ENCODE results near the gene PFN3. TPM values are rescaled to one million over a fixed set of nuclear protein-coding genes. Genes with fewer than 3 reads are reported as not detected.
A peak's percentile ranks its signal among the peaks of the same experiment; 100 is the strongest.

PFN3 gene
- total RNA-seq, 1 donor from 2014 or later: not detected

DNA sequence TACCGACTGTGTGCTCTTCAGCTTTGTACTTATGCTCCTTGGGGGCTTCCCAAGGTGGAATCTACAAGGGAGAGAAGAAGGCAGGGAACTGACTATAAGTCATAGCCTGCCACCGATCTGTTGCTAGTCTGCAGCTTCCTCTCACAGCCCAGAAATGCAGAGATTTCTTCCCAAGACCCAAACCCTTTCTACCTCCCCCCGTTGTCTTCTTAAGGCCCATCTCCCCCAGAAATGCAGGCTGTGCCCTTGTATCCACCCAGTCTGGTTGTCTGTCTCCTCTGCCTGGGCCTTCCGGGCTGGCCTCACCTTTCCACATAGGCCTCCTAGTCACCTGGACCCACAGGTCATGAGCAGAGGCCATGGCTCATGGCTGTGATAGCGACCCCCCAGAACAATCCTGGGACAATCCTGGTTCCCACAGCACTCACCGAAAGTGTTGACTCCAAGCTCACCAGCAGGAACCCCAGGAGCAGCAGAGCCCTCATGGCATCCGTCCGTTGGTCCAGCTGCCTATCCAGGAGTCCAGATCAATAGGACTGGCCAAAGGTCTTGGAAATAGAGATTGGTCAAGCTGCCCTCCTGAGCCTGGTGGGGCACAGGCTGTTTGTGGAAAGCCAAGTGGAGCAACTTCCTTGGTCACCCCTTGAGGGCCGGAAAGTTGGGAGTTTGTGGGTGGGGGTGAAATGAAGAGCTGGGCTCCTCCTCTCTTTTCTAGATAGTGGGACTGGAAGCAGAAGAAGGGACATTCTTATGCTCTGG is 8.8 kb upstream of the PFN3 start, which contains the start of gene F12:
Gene F12 (minus strand): TSS at position 522 of the 759 bp plus-strand sequence. CDS start 37 bp downstream, at position 485.
- Histone ChIP-seq H3K9ac (no peak within 1 kb of the TSS), H3K79me2 (ENCODE audit: low read depth) (no peaks in the 10 kb centered on the region), H3K4me3 (no peak within 1 kb of the TSS), H2AFZ (replicated peaks) (no peak within 1 kb of the TSS), H3F3A (ENCODE audit: low read depth) (peaks cover 9% of the 10 kb centered on the region), H4K20me1 (ENCODE audit: low read depth) (no peaks in the 10 kb centered on the region), H3K36me3 (no peaks in the 10 kb centered on the region), H3K27ac (no peak within 1 kb of the TSS), H3K4me2 (no peak within 1 kb of the TSS), H3K27me3 (peaks cover 68% of the 10 kb centered on the region), H3K4me1 (peaks cover 2% of the 10 kb centered on the region), H3K9me3 (ENCODE audit: low read depth) (no peaks in the 10 kb centered on the region)
- Mint-ChIP-seq H3K4me1 (peaks cover 9% of the 10 kb centered on the region), H3K27ac (no peak within 1 kb of the TSS), H3K27me3 (ENCODE audit: insufficient read depth, low read depth) (peaks cover 33% of the 10 kb centered on the region), H3K4me3 (no peak within 1 kb of the TSS), H3K9me3 (no peaks in the 10 kb centered on the region), H3K36me3 (no peaks in the 10 kb centered on the region)
- TF ChIP-seq, protein P1, sequence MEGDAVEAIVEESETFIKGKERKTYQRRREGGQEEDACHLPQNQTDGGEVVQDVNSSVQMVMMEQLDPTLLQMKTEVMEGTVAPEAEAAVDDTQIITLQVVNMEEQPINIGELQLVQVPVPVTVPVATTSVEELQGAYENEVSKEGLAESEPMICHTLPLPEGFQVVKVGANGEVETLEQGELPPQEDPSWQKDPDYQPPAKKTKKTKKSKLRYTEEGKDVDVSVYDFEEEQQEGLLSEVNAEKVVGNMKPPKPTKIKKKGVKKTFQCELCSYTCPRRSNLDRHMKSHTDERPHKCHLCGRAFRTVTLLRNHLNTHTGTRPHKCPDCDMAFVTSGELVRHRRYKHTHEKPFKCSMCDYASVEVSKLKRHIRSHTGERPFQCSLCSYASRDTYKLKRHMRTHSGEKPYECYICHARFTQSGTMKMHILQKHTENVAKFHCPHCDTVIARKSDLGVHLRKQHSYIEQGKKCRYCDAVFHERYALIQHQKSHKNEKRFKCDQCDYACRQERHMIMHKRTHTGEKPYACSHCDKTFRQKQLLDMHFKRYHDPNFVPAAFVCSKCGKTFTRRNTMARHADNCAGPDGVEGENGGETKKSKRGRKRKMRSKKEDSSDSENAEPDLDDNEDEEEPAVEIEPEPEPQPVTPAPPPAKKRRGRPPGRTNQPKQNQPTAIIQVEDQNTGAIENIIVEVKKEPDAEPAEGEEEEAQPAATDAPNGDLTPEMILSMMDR (IDR thresholded peaks at IDR 0.05): no peak
- TF ChIP-seq EZH2phosphoT487 (IDR thresholded peaks at IDR 0.05): no peak
- DNase-seq (ENCODE audit: low spot score): no peak

DNA sequence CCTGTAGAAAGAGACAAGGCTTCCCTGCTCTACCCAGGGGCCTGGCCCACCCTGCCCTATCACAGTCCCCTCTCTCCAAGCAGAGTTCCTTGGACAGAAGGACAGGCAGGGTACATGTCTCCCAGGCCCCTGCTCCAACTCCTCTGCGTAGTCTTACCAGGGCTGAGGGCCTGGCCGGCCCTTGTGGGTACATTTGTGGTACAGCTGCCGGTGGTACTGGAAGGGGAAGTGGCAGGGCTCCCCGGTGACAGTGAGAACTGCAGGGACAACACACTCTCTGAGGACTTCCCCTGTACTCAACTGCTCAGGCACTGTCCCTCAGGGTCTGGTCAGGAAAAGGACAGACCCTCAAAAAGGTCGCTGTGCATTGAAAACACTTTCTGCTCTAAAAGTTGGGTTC is 5.3 kb upstream of the PFN3 start:
- no peak overlapping the region for H3K27ac Mint-ChIP-seq
- peaks cover 10% of the 10 kb centered on the region for H3K4me1 Mint-ChIP-seq
- Histone ChIP-seq H3K79me2 (ENCODE audit: low read depth) (no peaks in the 10 kb centered on the region), H3K27me3 (peaks cover 88% of the 10 kb centered on the region), H3K27ac (no peak overlapping the region), H4K20me1 (ENCODE audit: low read depth) (no peaks in the 10 kb centered on the region), H2AFZ (replicated peaks) (no peak overlapping the region), H3K4me1 (peaks cover 15% of the 10 kb centered on the region), H3K9me3 (ENCODE audit: low read depth) (no peaks in the 10 kb centered on the region), H3K9ac (no peak overlapping the region), H3K4me2 (no peak overlapping the region), H3F3A (ENCODE audit: low read depth) (peaks cover 28% of the 10 kb centered on the region), H3K36me3 (no peaks in the 10 kb centered on the region), H3K4me3 (no peak overlapping the region)
- TF ChIP-seq, protein P1 (IDR thresholded peaks at IDR 0.05): no peak
- TF ChIP-seq EZH2 (IDR thresholded peaks at IDR 0.05): no peak
- no peak for TF ChIP-seq EZH2phosphoT487 (IDR thresholded peaks at IDR 0.05)
- H3K36me3 Mint-ChIP-seq: no peaks in the 10 kb centered on the region
- no peaks in the 10 kb centered on the region for H3K9me3 Mint-ChIP-seq
- H3K27me3 Mint-ChIP-seq (ENCODE audit: insufficient read depth, low read depth): peaks cover 57% of the 10 kb centered on the region
- H3K4me3 Mint-ChIP-seq: no peak overlapping the region
- no peak for DNase-seq (ENCODE audit: low spot score)

DNA sequence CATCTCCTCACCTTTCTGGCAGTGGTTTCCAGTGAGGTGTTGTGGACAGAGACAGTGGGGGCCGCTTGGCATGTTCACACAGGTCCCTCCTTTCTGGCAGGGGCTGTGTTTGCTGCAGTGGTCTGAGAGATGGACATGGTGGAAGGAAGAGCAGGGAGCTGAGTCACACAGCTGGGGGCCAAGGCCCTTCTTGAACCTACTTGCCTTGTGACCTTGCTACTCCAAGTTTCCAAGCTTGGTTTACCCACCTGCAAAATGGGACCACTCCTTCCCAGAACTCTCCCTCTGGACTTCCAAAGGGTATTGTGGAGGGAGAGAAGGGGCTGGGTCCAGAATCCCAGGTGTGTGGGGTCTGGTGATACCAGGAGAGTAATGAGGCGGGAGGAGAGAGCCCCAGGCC is 4.9 kb upstream of the PFN3 start:
- Histone ChIP-seq H4K20me1 (ENCODE audit: low read depth) (no peaks in the 10 kb centered on the region), H3K4me2 (no peak overlapping the region), H3F3A (ENCODE audit: low read depth) (peaks cover 28% of the 10 kb centered on the region), H3K9ac (no peak overlapping the region), H3K4me3 (no peak overlapping the region), H3K4me1 (peaks cover 15% of the 10 kb centered on the region), H3K36me3 (no peaks in the 10 kb centered on the region), H3K9me3 (ENCODE audit: low read depth) (no peaks in the 10 kb centered on the region), H3K27ac (no peak overlapping the region), H3K79me2 (ENCODE audit: low read depth) (no peaks in the 10 kb centered on the region), H3K27me3 (peaks cover 93% of the 10 kb centered on the region), H2AFZ (replicated peaks) (no peak overlapping the region)
- Mint-ChIP-seq H3K4me3 (peak overlapping the region; percentile 74), H3K27me3 (ENCODE audit: insufficient read depth, low read depth) (peaks cover 55% of the 10 kb centered on the region), H3K9me3 (no peaks in the 10 kb centered on the region), H3K4me1 (peaks cover 10% of the 10 kb centered on the region), H3K36me3 (no peaks in the 10 kb centered on the region), H3K27ac (no peak overlapping the region)
- no peak for TF ChIP-seq EZH2phosphoT487 (IDR thresholded peaks at IDR 0.05)
- TF ChIP-seq EZH2 (IDR thresholded peaks at IDR 0.05): no peak
- TF ChIP-seq, protein P1 (IDR thresholded peaks at IDR 0.05): no peak
- no peak for DNase-seq (ENCODE audit: low spot score)
